Memory B cell (primary cell): ENCODE results near the gene CRTC3.
A peak's percentile ranks its signal among the peaks of the same experiment; 100 is the strongest.
"Not testable (repeated sequence)": the region's sequence is repeated elsewhere in the genome, so short reads cannot be mapped to it uniquely, and the experiment has no call there.

Source experiments
- ATAC-seq: fragments of 150-1000 bp; cut with Tn5 transposase; 2 replicates; pipeline ENCODE4 v1.10.0; 2021; ENCODE audit warnings: low read depth, mild to moderate bottlenecking, moderate library complexity
- DNase-seq, 2 donors: peaks; one replicate each; pipeline ENCODE4 v3.0.0; 2022; ENCODE audit warnings: low spot score in 2 of 2
- H3K27ac Mint-ChIP-seq: one replicate; pipeline ENCODE4 v1.8.0; 2022; ENCODE audit warnings: mild to moderate bottlenecking, moderate library complexity, mixed read lengths
- H3K27me3 Mint-ChIP-seq: one replicate; pipeline ENCODE4 v1.8.0; 2022; ENCODE audit warnings: mixed read lengths
- H3K36me3 Mint-ChIP-seq: one replicate; pipeline ENCODE4 v1.8.0; 2022; ENCODE audit warnings: mild to moderate bottlenecking, mixed read lengths
- H3K4me1 Mint-ChIP-seq: one replicate; pipeline ENCODE4 v1.8.0; 2022; ENCODE audit warnings: mixed read lengths
- H3K4me3 Mint-ChIP-seq: one replicate; pipeline ENCODE4 v1.8.0; 2022; ENCODE audit warnings: mild to moderate bottlenecking, moderate library complexity, mixed read lengths
- H3K9me3 Mint-ChIP-seq: one replicate; pipeline ENCODE4 v1.8.0; 2022; ENCODE audit warnings: mixed read lengths

CRTC3 gene

GRCh38 chr15:90657520-90658172, 127.9 kb downstream of the CRTC3 start:
- peak; percentile 63 for ATAC-seq
- H3K36me3 Mint-ChIP-seq, result not testable (repeated sequence)
- peak in 1 of 2 donors; percentile 38 for DNase-seq

GRCh38 chr15:90659481-90659880, 129.8 kb downstream of the CRTC3 start:
- no peak for DNase-seq
- H3K4me3 Mint-ChIP-seq, result no peak overlapping the region
- H3K27me3 Mint-ChIP-seq, result peaks cover 36% of the 10 kb centered on the region
- peaks cover 37% of the 10 kb centered on the region for H3K4me1 Mint-ChIP-seq
- no peaks in the 10 kb centered on the region for H3K9me3 Mint-ChIP-seq
- H3K36me3 Mint-ChIP-seq, result no peaks in the 10 kb centered on the region
- ATAC-seq, result no peak
- H3K27ac Mint-ChIP-seq, result no peak overlapping the region

More at GRCh38 chr15:90657520-90658172, 127.9 kb downstream of the CRTC3 start:
- peaks cover 31% of the 10 kb centered on the region for H3K4me1 Mint-ChIP-seq
- not testable (repeated sequence) for H3K27ac Mint-ChIP-seq, H3K9me3 Mint-ChIP-seq
- peaks cover 29% of the 10 kb centered on the region for H3K27me3 Mint-ChIP-seq
- peak overlapping the region; percentile 30 for H3K4me3 Mint-ChIP-seq

DNA sequence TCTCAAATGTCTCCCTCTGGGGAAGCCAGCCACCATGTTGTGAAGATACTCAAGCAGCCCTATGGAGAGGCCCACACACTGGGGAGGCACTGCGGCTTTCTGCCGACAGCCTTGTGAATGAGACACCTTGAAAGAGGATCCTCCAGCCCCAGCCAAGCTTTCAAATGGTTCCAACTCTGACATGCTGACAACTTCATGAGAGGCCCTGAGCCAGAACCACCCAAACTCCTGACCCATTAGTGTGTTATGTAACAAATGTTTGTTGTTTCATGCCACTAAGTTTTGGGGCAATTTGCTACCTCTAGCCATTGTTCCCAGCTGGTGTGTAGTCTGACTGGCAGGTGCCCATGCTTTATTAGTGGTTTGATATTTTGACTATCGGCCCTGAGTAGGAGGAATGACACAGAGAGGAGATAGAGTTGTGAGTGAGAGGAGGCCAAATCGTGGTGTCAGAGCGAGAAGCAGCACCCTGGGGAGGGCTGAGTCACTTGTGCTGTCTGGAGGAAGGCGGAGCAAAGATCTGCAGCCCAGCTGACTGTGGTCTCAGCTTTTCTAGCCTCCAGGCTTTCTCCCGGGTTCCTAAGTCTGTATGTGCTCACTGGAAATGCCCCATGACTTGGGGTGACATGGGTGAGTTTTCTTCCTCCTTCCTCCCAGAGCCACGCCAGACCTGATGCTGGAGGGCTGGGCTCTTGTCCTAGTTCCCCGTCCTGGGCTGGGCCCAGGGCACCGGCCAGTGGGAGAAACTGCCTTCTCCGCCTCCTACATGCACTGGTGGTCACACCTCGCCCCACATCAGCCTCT, 130.7 kb downstream of the CRTC3 start:
- H3K27ac Mint-ChIP-seq, result no peak overlapping the region
- H3K4me3 Mint-ChIP-seq, result peak overlapping the region; percentile 52
- peak; percentile 57 for ATAC-seq
- no peaks in the 10 kb centered on the region for H3K36me3 Mint-ChIP-seq
- H3K27me3 Mint-ChIP-seq, result peaks cover 32% of the 10 kb centered on the region
- H3K4me1 Mint-ChIP-seq, result peaks cover 38% of the 10 kb centered on the region
- no peaks in the 10 kb centered on the region for H3K9me3 Mint-ChIP-seq
- peak; percentile 25 to 41 for DNase-seq

GRCh38 chr15:90660999-90661330, 131.2 kb downstream of the CRTC3 start:
- not testable (repeated sequence) for DNase-seq, H3K36me3 Mint-ChIP-seq, ATAC-seq, H3K9me3 Mint-ChIP-seq
- peaks cover 30% of the 10 kb centered on the region for H3K27me3 Mint-ChIP-seq
- peaks cover 38% of the 10 kb centered on the region for H3K4me1 Mint-ChIP-seq
- H3K4me3 Mint-ChIP-seq, result peak overlapping the region; percentile 52
- H3K27ac Mint-ChIP-seq, result peak overlapping the region; percentile 77

GRCh38 chr15:90664081-90664461, 134.3 kb downstream of the CRTC3 start:
- H3K9me3 Mint-ChIP-seq, ATAC-seq, DNase-seq, H3K27ac Mint-ChIP-seq, H3K36me3 Mint-ChIP-seq: not testable (repeated sequence)
- Mint-ChIP-seq H3K4me1 (peaks cover 39% of the 10 kb centered on the region), H3K4me3 (peak overlapping the region; percentile 84), H3K27me3 (peaks cover 22% of the 10 kb centered on the region)

GRCh38 chr15:90664650-90665287, 135.0 kb downstream of the CRTC3 start:
- DNase-seq (peak in 1 of 2 donors; percentile 26), ATAC-seq (no peak)
- peak overlapping the region; percentile 84 for H3K4me3 Mint-ChIP-seq
- H3K36me3 Mint-ChIP-seq, result no peaks in the 10 kb centered on the region
- H3K27me3 Mint-ChIP-seq, result peaks cover 18% of the 10 kb centered on the region
- H3K9me3 Mint-ChIP-seq, result no peaks in the 10 kb centered on the region
- H3K4me1 Mint-ChIP-seq, result peaks cover 36% of the 10 kb centered on the region
- H3K27ac Mint-ChIP-seq, result peak overlapping the region; percentile 58

DNA sequence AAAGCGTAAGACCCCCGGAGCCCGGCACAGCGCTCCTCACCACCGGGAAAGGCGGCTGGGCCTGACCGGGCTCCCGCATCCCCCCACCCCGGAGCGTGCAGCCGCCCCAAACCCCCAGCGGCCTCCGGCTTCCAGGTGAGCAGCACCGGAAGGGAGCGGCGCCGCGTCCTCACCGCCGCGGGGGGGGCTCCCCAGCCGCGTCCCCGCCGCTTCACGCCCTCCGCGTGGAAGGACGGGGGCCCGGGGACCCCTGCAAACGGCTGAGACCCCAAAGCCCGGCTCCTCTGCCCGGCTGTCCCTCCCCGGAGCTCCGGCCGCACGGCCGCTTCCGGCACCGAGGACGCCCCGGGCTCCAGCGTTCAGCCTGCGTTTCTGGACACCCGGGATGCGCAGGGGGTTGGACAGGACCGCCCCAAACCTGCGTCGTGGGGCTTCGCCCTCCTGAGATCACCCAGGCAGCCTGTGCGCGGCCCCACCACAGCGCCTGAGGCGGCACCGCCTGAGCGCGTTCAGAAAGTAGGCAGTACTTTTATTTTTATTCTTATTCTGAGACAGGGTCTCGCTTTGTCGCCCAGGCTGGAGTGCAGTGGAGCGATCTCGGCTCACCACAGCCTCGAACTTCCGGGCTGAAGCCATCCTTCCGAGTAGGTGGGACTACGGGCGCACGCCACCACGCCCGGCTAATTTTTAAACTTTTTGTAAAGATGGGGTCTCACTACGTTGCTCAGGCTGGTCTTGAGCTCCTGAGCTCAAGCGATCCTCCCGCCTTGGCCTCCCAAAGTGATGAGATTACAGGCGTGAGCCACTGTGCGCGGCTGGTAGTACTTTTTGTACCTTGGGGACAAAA, 135.8 kb downstream of the CRTC3 start:
- peak; percentile 70 for ATAC-seq

DNA sequence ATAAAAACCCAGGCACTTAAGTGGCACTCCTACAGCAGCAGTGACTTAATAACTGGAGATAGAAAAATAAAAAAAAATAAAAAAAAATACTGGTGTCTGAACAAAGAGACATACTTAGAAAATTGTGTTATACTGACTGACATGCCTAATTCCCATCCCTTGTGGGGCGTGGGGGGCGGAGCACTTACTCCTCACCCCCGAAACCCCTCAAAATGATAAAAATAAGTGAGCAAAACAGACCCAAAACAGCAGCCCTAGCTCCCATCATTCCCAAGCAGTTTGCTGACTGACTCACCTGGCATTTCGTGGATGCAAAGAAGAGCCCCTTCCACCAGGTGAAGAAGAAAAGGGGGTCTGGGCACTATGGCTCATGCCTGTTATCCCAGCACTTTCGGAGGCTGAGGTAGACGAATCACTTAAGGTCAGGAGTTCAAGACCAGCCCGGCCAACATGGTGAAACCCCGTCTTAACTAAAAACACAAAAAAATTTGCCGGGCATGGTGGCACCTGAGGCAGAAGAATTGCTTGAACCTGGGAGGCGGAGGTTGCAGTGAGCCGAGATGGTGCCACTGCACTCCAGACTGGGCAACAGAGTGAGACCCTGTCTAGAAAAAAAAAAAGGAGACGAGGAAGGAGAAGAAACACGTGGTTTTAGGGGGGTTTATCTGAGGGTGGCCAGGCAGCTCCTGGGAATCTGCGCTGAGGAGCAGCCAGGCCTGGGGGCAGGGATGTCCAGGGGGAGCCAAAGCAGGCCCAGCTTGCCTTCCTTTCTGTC, 136.6 kb downstream of the CRTC3 start:
- no peak for ATAC-seq
- no peaks in the 10 kb centered on the region for H3K9me3 Mint-ChIP-seq
- no peaks in the 10 kb centered on the region for H3K36me3 Mint-ChIP-seq
- no peak for DNase-seq
- peaks cover 24% of the 10 kb centered on the region for H3K4me1 Mint-ChIP-seq
- H3K4me3 Mint-ChIP-seq, result peak overlapping the region; percentile 84
- H3K27me3 Mint-ChIP-seq, result peaks cover 21% of the 10 kb centered on the region
- H3K27ac Mint-ChIP-seq, result no peak overlapping the region

More for the DNA sequence above, 135.8 kb downstream of the CRTC3 start:
- Mint-ChIP-seq H3K4me1 (peaks cover 33% of the 10 kb centered on the region), H3K36me3 (no peaks in the 10 kb centered on the region), H3K9me3 (no peaks in the 10 kb centered on the region), H3K4me3 (peak overlapping the region; percentile 84), H3K27ac (no peak overlapping the region), H3K27me3 (peaks cover 21% of the 10 kb centered on the region)
- peak; percentile 37 to 49 for DNase-seq

GRCh38 chr15:90667073-90667754, 137.5 kb downstream of the CRTC3 start:
- no peak for ATAC-seq
- peak overlapping the region; percentile 9 for H3K4me3 Mint-ChIP-seq
- DNase-seq, result no peak
- H3K27me3 Mint-ChIP-seq, result peaks cover 19% of the 10 kb centered on the region
- H3K36me3 Mint-ChIP-seq, result no peaks in the 10 kb centered on the region
- no peaks in the 10 kb centered on the region for H3K9me3 Mint-ChIP-seq
- no peak overlapping the region for H3K27ac Mint-ChIP-seq
- H3K4me1 Mint-ChIP-seq, result peaks cover 19% of the 10 kb centered on the region

DNA sequence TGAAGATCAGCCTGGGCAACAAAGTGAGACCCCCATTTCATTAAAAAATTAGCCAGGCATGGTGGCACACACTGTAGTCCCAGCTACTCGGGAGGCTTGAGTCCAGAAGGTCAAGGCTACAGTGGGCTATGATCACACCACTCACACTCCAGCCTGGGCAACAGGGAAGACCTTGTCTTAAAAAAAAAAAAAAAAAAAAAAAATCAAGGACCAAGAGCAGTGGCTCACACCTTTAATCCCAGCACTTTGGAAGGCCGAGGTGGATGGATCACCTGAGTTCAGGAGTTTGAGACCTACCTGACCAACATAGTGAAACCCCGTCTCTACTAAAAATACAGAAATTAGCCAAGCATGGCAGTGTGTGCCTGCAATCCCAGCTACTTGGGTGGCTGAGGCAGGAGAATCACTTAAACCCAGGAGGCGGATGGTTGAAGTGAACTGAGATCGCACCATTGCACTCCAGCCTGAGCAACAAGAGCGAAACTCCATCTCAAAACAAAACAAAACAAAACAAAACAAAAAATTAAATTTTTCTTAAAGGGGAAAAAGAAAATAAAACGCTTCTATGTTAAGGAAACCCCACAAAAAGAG, 138.1 kb downstream of the CRTC3 start:
- H3K27me3 Mint-ChIP-seq, result peaks cover 19% of the 10 kb centered on the region
- not testable (repeated sequence) for H3K4me3 Mint-ChIP-seq, H3K27ac Mint-ChIP-seq

DNA sequence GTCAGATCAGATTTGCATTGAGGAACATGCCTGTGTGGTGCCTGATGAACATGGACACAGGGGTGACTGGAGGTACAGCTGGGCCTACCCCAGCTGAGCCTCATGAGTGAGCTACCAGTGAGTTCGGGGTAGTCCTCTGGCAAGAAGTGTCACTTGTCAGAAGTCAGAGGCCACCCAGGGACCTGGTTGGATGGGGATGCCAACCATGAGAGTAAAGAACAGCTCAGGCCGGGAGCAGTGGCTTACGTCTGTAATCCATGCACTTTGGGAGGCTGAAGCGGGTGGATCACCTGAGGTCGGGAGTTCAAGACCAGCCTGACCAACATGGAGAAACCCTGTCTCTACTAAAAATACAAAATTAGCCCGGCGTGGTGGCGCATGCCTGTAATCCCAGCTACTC, 140.9 kb downstream of the CRTC3 start:
- H3K4me3 Mint-ChIP-seq, H3K36me3 Mint-ChIP-seq, H3K9me3 Mint-ChIP-seq, DNase-seq, H3K27ac Mint-ChIP-seq, ATAC-seq, H3K27me3 Mint-ChIP-seq, H3K4me1 Mint-ChIP-seq: not testable (repeated sequence)

More for the DNA sequence above, 138.1 kb downstream of the CRTC3 start:
- not testable (repeated sequence) for ATAC-seq, DNase-seq, H3K36me3 Mint-ChIP-seq, H3K9me3 Mint-ChIP-seq
- peaks cover 17% of the 10 kb centered on the region for H3K4me1 Mint-ChIP-seq

- Mint-ChIP-seq H3K36me3 (no peaks in the 10 kb centered on the region), H3K4me3 (no peak overlapping the region), H3K9me3 (no peaks in the 10 kb centered on the region), H3K27ac (no peak overlapping the region), H3K4me1 (peaks cover 6% of the 10 kb centered on the region), H3K27me3 (peaks cover 7% of the 10 kb centered on the region)
- DNase-seq, result no peak
- ATAC-seq, result no peak
Observed at GRCh38 chr15:90671216-90671615, 141.5 kb downstream of the CRTC3 start.
